Gastrocnemius medialis (tissue), 4 donors: Measurements from ENCODE around the gene HSD11B2. TPM values are rescaled to one million over a fixed set of nuclear protein-coding genes. Genes with fewer than 3 reads are reported as not detected.

Source experiments
- ATAC-seq, 2 donors: fragments of 150-250 bp; one replicate each; pipeline ENCODE4 v1.9.1; 2016
- DNase-seq, 2 donors: peaks; one replicate each; pipeline ENCODE4 v3.0.0-alpha.2; 2019
- H3K27ac ChIP-seq, 4 donors: fragments of 200-600 bp; sonication (generic); 1 replicate in 1 of 4; 2 replicates in 3 of 4; pipeline ENCODE4 v1.5.1; 2016 to 2018; ENCODE audit warnings: mild to moderate bottlenecking in 2 of 4, moderate library complexity in 1 of 4
- H3K27me3 ChIP-seq, 3 donors: fragments of 200-600 bp; sonication (generic) in 2 of 3; 1 replicate in 1 of 3; 2 replicates in 2 of 3; pipeline versions ENCODE4 v1.5.1 to v1.6.0; 2016 to 2019; ENCODE audit warnings: mild to moderate bottlenecking in 1 of 3, moderate library complexity in 1 of 3
- H3K36me3 ChIP-seq, 2 donors: fragments of 200-600 bp; sonication (generic) in 1 of 2; one replicate each; pipeline ENCODE4 v1.5.1; 2017 to 2018
- H3K4me1 ChIP-seq, 2 donors: fragments of 200-600 bp; sonication (generic) in 1 of 2; one replicate each; pipeline ENCODE4 v1.5.1; 2016 to 2017; ENCODE audit warnings: mild to moderate bottlenecking in 2 of 2
- H3K4me3 ChIP-seq, 4 donors: fragments of 200-600 bp; sonication (generic) in 3 of 4; 1 replicate in 1 of 4; 2 replicates in 3 of 4; pipeline ENCODE4 v1.5.1; 2016 to 2019; ENCODE audit warnings: mild to moderate bottlenecking in 2 of 4
- H3K9me3 ChIP-seq, 3 donors: fragments of 200-600 bp; sonication (generic) in 2 of 3; 1 replicate in 1 of 3; 2 replicates in 2 of 3; pipeline ENCODE4 v1.5.1; 2016 to 2019
- POLR2A ChIP-seq, 2 donors: fragments of 450-650 bp; IDR thresholded peaks; one replicate each; pipeline ENCODE4 v1.6.1; 2017; ENCODE audit warnings: antibody characterized with exemption in 2 of 2, mild to moderate bottlenecking in 2 of 2, moderate library complexity in 2 of 2
- in situ Hi-C, 4 donors: fragments of 200-750 bp; cut with MboI; loops; one replicate each; pipeline versions ENCODE4 v1.15.0 to v1.8.0; 2017; ENCODE audit warnings: low sequenced_read_pairs in 4 of 4
- intact Hi-C: fragments of 100-400 bp; cut with DNase I; formaldehyde crosslinking; loops from one replicate; pipeline ENCODE4 v1.15.1; 2023; ENCODE audit warnings: low total_unique reads
- total RNA-seq, 4 donors: library from RNA; depleted of rRNA; stranded (reverse); fragments of >200 nt; gene quantifications; one replicate each; pipeline versions ENCODE4 v1.1.0 to v1.2.3, GENCODE V29; 2016
- TF ChIP-seq, protein P1 (sequence below), 5 experiments: fragments of 450-650 bp in 3 of 5; fragments of 200-600 bp in 2 of 5; sonication (generic) in 2 of 5; IDR thresholded peaks in 4 of 5; conservative IDR thresholded peaks in 1 of 5; 1 replicate in 4 of 5; 2 replicates in 1 of 5; pipeline ENCODE4 v1.5.1; 2016 to 2019; ENCODE audit warnings: antibody characterized with exemption in 5 of 5, mild to moderate bottlenecking in 3 of 5, moderate library complexity in 3 of 5

HSD11B2 gene
- total RNA-seq, 4 donors from 2014 or later, result 2.3 to 4.1 TPM; not detected in 2

DNA sequence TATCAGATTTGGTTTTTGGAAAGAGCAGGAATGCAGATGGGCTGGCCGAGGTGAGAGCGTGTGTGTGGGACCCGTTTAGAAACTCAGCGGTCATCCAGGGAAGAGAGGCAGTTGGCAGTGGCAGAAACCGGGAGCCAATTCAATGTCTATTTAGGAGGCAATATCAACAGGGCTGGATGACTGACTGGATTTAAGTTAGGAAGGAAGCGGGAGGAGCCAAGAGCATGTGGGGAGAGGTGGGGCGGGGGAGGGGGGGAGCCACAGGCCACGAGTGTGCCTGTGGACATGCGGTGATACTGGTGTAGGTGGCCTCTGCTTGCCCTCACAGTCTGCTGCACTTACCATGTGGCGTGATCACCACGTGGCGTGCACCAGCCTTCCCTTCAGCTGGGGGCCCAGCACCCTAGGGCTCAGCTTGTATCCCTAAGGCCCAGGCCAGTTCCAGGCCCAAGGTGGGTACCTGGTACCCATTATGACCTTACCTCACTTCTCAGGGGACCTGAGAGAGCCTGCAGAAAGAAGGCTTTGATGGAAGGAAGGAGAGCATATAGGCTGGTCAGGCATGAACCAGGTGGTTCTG is 26.9 kb upstream of the HSD11B2 start:
- DNase-seq (no peak), ATAC-seq (no peak)
- H3K27me3 ChIP-seq, result no peaks in the 10 kb centered on the region
- peaks cover 37 to 55% of the 10 kb centered on the region in 2 donors for H3K4me1 ChIP-seq
- no peaks in the 10 kb centered on the region for H3K9me3 ChIP-seq
- H3K27ac ChIP-seq, result peak overlapping the region in 3 of 4 donors; percentile 23 to 82 (median 44)
- no peak overlapping the region for H3K4me3 ChIP-seq
- no peaks in the 10 kb centered on the region for H3K36me3 ChIP-seq
- intact Hi-C loops (no loop called here), in situ Hi-C loops (no loop called here)
- TF ChIP-seq, protein P1, sequence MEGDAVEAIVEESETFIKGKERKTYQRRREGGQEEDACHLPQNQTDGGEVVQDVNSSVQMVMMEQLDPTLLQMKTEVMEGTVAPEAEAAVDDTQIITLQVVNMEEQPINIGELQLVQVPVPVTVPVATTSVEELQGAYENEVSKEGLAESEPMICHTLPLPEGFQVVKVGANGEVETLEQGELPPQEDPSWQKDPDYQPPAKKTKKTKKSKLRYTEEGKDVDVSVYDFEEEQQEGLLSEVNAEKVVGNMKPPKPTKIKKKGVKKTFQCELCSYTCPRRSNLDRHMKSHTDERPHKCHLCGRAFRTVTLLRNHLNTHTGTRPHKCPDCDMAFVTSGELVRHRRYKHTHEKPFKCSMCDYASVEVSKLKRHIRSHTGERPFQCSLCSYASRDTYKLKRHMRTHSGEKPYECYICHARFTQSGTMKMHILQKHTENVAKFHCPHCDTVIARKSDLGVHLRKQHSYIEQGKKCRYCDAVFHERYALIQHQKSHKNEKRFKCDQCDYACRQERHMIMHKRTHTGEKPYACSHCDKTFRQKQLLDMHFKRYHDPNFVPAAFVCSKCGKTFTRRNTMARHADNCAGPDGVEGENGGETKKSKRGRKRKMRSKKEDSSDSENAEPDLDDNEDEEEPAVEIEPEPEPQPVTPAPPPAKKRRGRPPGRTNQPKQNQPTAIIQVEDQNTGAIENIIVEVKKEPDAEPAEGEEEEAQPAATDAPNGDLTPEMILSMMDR (IDR thresholded peaks at IDR 0.05 in 4 of 5, conservative IDR thresholded peaks at IDR 0.05 in 1 of 5), result no peak
- no peak for TF ChIP-seq POLR2A (IDR thresholded peaks at IDR 0.05)

DNA sequence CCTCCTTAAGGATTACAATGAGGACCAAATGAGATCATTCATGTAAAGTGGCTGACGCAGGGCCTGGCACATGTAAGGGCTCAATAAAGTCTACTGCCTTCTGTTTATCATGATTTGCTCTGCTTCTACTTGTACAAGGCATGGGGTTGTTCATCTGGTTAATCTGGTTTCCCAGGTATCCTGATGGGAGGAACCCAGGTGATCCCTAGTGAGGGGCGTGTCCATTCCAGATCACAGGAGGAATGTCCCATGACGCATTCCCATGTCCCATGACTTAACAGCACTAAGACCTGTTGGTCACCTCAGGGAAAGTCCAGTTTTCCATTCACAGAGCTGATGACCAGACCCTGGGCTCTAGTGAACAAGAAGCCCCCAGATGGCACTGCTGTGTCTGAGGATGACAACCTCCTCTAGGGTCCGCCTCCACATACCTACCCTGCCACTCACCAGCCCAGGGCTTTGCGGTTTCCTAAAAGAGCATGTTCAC is 26.1 kb upstream of the HSD11B2 start:
- Histone ChIP-seq H3K27ac (peak overlapping the region; percentile 71 to 85 (median 82)), H3K9me3 (no peaks in the 10 kb centered on the region), H3K36me3 (no peaks in the 10 kb centered on the region), H3K27me3 (no peaks in the 10 kb centered on the region), H3K4me3 (no peak overlapping the region), H3K4me1 (peaks cover 35 to 54% of the 10 kb centered on the region in 2 donors)
- intact Hi-C loops (loop anchor here (5.0 kb wide), 2 partner anchors 142 to 157 kb away; partner anchors contain the start of genes FHOD1 and SLC9A5), in situ Hi-C loops (no loop called here)
- DNase-seq (no peak), ATAC-seq (no peak)
- TF ChIP-seq POLR2A (IDR thresholded peaks at IDR 0.05), result no peak
- TF ChIP-seq, protein P1 (IDR thresholded peaks at IDR 0.05 in 4 of 5, conservative IDR thresholded peaks at IDR 0.05 in 1 of 5), result no peak

DNA sequence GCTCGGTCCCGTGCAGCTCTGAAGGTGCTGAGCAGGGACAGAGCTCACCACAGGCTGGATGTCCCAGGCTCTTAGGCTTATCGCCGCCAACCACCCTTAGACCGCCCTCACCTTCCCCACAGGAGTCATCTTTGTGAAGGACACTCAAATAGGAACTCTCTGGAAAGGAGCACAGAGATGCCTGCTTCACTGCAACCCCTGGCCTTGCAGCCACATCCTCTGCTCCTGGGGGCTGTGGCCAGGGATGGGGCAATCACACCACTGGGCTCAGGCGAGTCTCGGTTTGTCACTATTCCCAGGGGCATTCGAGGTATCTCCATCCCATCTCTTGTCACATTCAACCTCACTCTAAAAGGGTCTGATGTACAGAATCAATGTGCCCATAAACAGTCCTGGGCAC is 25.6 kb upstream of the HSD11B2 start:
- Histone ChIP-seq H3K27me3 (no peaks in the 10 kb centered on the region), H3K4me3 (no peak overlapping the region), H3K27ac (peak overlapping the region; percentile 71 to 85 (median 82)), H3K9me3 (no peaks in the 10 kb centered on the region), H3K4me1 (peaks cover 34 to 48% of the 10 kb centered on the region in 2 donors), H3K36me3 (no peaks in the 10 kb centered on the region)
- no peak for ATAC-seq
- in situ Hi-C loops (no loop called here), intact Hi-C loops (loop anchor here (5.0 kb wide), 2 partner anchors 143 to 158 kb away; partner anchors contain the start of genes FHOD1 and SLC9A5)
- no peak for DNase-seq
- TF ChIP-seq, protein P1 (IDR thresholded peaks at IDR 0.05 in 4 of 5, conservative IDR thresholded peaks at IDR 0.05 in 1 of 5), result no peak
- no peak for TF ChIP-seq POLR2A (IDR thresholded peaks at IDR 0.05)

DNA sequence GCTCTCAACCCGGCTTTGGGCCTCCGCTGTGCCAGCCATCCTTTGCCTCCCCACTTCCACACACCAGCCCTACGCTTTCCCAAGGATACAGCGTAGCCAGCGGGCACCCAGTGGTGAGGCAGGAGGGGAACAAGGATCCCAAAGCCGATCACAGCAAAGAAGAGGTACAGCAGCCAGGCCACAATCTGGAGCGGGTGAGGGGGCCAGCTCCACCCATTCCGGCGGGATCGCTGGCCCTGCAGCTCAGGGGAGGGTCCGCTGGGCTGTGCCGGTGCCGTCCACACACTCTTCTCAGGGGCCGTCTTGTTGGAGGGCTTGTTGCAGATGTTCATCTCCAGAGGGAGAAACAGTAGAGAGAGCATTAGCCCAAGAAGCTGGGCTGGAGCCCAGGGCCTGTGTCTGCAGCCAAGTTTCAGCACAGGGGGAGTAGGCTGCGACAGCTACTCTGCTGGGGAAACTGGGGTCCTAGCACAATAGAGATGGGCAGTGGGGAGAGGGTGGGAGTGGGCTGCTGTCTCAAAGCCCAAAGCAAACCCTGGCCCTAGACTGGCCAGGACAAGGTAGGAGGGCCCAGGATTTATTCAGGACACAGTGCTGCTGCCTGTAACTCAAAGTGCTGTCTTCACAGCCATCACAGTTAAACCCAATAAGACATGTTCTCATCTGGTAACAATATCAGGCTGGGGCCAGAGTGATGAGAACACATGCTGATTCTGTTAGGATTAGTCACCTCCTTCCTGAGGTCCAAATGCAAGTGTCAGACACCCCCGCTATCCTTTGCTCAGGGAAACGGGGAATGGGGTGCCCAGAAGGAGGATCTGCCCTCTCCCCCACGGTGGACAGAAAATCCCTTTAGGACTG is 24.6 kb upstream of the HSD11B2 start:
- peaks cover 33 to 48% of the 10 kb centered on the region in 2 donors for H3K4me1 ChIP-seq
- TF ChIP-seq, protein P1 (IDR thresholded peaks at IDR 0.05 in 4 of 5, conservative IDR thresholded peaks at IDR 0.05 in 1 of 5), result no peak
- TF ChIP-seq POLR2A (IDR thresholded peaks at IDR 0.05), result no peak
- peak; percentile 92 to 97 for ATAC-seq
- DNase-seq, result peak in 1 of 2 donors; percentile 63
- no peaks in the 10 kb centered on the region for H3K27me3 ChIP-seq
- H3K4me3 ChIP-seq, result no peak overlapping the region
- H3K9me3 ChIP-seq, result no peaks in the 10 kb centered on the region
- in situ Hi-C loops, result no loop called here
- H3K27ac ChIP-seq, result peak overlapping the region; percentile 71 to 85 (median 82)
- H3K36me3 ChIP-seq, result no peaks in the 10 kb centered on the region
- intact Hi-C loops, result loop anchor here (5.0 kb wide), 2 partner anchors 144 to 159 kb away; partner anchors contain the start of genes FHOD1 and SLC9A5
